Stimulated activated naive CD4-positive, alpha-beta T cell treated with Interleukin-2 at 50 U/mL for 16 hours (primary cell): ENCODE data around the gene SLC16A14.
"Not testable (repeated sequence)": the region's sequence is repeated elsewhere in the genome, so short reads cannot be mapped to it uniquely, and the experiment has no call there.

Experiments used
- DNase-seq: peaks from one replicate; lab custom pipeline; 2025; lab: John Stamatoyannopoulos, UW

Gene SLC16A14, protein sequence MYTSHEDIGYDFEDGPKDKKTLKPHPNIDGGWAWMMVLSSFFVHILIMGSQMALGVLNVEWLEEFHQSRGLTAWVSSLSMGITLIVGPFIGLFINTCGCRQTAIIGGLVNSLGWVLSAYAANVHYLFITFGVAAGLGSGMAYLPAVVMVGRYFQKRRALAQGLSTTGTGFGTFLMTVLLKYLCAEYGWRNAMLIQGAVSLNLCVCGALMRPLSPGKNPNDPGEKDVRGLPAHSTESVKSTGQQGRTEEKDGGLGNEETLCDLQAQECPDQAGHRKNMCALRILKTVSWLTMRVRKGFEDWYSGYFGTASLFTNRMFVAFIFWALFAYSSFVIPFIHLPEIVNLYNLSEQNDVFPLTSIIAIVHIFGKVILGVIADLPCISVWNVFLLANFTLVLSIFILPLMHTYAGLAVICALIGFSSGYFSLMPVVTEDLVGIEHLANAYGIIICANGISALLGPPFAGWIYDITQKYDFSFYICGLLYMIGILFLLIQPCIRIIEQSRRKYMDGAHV

DNA sequence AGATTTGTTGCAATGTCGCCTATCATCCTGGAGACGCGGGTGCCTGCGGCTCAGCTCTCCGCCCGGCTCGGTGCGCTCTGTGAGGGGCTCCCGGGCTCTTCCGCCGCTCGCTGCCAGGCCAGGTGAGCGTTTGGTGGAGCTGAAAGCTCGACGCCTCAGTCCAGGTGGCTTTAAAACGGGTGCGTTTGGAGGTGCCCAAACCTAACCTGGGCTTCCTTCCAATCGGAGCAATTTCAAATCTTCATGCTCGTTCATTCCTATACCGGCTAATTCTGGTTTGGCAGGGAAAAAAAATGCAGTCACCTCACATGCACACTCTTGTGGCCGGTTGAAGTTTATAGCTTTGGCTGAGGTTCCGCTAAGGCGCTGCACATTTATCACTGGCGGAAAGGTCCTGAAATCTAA is at the start of gene SLC16A14:
SLC16A14 (minus strand) TSS at position 274 of the 405 bp plus-strand sequence. CDS start 9,572 bp downstream, outside the sequence.
- DNase-seq: no peak

DNA sequence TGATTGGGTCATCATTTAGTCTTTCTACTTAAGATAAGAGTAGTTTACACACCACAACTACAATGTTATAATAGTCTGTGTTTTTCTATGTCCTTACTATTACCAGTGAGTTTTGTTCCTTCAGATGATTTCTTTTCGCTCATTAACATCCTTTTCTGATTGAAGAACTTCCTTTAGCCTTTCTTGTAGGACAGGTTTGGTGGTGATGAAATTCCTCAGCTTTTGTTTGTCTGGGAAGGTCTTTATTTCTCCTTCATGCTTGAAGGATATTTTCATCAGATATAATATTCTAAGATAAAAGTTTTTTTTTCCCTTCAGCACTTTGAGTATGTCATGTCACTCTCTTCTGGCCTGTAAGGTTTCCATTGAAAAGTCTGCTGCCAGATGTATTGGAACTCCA is 38.0 kb upstream of the SLC16A14 start:
- no peak for DNase-seq

DNA sequence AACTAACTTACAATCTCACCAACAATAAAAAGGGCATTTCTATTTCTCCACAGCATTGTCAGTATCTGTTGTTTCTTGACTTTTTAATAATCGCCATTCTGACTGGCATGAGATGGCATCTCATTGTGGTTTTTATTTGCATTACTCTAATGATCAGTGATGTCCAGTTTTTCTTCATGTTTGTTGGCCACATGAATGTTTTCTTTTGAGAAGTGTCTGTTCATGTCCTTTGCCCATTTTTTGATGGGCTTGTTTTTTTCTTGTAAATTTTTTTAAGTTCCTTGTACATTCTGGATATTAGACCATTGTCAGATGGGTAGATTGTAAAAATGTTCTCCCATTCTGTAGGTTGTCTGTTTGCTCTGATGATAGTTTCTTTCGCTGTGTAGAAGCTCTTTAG is 33.2 kb upstream of the SLC16A14 start:
- not testable (repeated sequence) for DNase-seq

DNA sequence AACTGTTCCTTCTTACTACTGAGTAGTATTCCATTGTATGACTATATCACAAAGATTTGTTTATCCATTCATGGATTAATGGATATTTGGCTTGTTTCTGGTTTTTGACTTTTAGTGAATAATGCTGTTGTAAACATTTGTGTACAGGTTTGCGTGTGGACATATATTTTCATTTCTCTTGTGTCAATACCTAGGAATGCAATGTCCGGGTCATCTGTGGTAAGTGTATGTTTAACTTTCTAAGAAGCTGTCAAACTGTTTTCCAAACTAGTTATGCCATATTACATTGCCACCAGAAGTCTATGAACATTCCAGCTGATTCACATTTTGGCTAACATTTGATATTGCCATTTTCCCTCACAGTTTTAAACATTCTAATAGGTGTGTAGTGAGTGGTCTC is 29.1 kb upstream of the SLC16A14 start:
- DNase-seq: no peak

DNA sequence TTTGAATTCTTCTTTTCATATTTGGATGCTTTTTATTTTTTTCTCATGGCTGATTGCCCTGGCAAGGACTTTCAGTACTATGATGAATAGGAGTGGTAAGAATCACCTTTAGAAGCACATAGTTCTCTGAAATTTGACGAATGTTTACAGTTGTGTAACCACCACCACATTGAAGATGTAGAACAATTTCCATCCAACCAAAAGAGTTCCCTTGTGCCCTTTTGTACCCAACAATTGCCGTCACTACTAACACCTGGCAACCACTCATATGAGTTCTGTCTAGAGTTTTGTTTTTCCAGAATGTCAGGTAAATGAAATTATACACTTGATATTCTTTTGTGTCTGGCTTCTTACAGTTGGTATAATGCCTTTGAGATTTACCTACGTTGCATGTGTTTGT is 28.7 kb upstream of the SLC16A14 start:
- DNase-seq: no peak

DNA sequence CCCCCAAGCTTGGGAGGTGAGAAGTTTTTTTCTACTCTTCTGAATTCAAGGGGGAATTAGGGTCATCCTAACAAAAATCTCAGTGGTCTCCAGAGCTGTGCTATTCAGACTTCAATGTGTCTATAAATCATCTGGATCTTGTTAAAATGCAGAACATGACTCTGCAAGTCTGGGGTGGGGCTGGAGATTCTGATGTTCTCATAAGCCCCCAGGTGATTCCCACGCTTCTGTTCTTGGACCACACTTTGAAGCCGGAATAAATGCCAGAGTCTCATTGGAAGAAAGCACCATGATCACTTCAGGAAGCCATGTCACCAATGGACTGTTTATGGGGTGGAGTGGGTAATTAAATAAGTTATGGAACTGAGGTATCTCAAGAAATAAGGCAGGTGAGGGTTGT is 22.2 kb upstream of the SLC16A14 start:
- no peak for DNase-seq

DNA sequence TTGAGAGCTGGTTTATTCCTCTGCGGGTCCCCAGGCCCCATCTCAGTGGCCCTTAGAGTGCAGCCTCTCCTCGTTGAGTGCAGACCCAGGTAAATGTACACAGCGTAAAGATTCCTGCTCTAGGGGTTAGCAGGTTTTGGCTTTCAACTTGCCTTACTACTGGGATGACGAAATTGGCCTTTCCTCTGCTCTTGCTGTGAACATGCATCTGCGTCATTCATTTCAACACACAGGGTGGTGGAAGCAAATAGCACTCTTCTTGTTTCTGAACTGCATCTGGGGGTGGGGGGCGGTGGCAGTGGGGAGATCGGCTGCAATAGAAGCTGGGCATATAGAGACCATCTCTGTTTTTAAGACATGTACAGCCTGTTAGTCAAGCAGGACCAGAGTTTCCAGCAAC is 16.5 kb upstream of the SLC16A14 start:
- DNase-seq: no peak

DNA sequence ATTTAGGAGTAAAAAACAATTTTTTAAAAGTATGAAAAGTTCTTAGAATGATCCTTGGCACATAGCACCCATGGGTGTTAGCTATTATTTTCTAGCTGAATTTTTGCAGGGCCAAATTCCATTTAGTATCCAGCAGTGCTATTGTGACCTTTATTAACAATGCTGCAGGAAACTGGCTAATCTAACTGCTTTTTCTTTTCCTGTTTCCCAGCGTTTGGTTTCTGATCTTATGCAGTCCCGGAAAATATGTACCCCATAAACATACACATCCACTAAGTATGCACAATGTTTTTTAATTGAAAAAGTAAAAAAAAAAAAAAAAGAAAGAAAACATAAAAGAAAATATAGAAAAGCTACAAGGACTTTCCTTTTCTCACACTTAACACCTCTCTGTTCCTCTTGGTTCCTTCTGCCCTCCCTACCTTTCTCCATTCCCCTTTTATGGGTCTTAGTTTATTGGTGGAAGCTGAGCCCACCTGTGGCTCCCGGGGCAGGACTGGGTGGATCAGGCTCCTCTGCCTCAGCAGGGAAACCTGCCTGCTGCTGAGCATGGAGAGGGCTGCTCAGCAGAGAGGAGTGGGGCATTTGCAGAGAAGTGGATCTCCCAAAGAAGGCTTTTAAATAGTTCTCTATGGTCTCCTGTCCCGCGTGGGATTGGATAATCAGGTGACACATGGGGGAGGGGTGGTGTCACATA is 9.3 kb upstream of the SLC16A14 start:
- no peak for DNase-seq

DNA sequence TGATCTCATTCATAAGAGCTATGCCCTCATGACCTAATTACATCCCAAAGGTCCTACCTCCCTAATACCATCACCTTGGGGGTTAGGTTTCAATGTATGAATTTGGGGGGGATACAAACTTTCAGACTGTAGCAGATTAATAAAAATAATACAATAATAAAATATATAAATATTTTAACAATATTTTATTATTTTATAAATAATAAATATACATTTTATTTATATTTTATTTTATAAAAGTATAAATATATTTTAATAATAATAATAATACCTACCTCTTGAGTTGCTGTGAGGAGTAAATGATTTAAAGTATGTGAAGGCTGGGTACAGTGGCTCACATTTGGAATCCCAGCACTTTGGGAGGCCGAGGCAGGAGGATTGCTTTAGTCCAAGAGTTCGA is 8.1 kb upstream of the SLC16A14 start:
- DNase-seq: no peak

DNA sequence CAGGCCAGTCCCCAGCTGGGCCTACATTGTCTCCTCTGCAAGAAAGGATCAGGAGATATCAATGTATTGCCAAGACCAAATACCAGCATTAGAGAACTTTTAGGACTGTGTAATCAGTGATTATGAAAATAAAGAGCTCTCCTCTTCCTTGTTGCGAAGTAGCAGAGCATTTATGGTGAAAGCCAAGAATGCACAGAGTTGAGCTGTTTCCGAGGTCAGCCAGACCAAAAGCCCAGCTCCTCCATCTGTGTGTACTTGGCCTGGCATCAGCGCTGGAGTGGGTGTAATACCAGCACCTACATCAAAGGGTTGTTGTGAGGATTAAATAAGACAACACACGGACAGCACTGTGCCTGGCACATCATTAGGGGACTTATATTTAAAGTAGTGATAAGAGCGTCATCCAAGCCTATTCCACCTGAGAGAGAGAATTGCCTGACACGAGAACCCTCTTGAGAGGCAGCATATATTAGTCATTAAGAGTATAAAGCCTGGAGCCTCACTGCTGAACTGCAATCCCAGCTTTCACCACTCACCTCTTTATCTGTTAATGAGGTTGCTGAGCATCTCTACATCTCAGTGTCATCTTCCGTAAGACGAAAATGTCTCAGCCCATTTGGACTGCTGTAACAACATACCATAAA is 7.4 kb upstream of the SLC16A14 start:
- DNase-seq: no peak

DNA sequence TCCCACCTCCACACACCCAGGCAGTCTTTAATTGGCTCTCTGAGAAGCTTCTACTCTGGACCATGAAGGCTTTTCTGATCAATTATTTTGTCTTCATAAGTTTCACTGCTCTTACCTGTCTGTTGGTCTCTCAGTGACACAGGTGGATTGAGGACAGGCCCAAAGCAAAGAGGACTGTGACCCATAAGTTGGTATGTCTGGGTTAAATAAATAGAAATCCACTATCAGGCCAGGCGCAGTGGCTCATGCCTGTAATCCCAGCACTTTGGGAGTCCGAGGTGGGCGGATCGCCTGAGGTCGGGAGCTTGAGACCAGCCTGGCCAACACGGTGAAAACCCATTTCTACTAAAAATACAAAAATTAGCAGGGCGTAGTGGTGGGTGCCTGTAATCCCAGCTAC is 2.7 kb upstream of the SLC16A14 start:
- DNase-seq: no peak

DNA sequence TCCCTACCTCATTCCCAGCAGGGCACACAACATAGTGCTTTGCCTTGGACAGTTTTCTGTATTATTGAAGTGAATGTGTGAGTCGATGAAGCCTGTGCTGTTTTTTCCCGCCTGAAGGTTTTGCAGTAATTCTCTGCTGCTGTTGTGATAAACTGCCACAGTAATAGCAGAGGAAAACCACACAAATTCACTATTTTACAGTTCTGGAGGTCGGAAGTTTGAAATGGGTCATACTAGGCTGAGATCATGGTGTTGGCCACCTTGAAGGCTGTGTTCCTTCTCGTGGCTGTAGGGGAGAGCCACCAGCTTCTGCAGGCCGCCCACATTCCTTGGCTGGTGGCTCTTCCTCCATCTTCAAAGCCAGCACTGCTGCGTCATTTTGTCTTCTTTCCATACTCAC is 678 bp upstream of the SLC16A14 start:
- DNase-seq: no peak

DNA sequence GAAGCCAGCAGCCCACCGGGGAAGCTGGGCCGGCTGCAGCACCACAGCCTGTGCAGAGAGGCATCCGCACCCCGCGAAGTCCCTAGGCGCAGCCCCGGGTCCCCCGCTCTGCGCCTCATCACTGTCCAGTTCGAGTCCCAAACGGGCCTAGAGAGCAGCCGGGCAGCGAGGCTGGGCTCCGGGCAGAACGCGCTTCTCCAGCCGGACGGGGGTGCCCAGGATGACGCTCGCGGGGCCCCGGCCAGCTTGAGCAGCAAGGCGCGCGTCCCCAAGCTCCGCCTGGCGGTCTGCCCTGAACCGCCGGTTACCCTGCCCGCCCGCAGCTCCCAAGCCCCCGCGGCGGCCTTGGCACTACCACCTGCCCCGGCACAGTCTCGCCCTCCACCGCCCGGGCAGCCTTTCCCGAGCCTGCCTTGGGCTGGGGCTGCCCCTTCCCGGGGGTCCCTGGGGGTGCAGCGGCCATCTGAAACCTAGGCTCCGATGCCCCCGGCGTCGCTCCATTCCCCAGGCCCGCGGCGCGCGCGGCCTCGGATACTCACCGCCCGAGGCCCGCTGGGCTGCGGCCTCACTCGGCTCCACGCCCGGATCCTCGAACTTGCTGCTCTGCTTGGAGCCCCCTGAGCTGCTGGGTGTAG is 591 bp downstream of the SLC16A14 start:
- DNase-seq: peak; percentile 32

DNA sequence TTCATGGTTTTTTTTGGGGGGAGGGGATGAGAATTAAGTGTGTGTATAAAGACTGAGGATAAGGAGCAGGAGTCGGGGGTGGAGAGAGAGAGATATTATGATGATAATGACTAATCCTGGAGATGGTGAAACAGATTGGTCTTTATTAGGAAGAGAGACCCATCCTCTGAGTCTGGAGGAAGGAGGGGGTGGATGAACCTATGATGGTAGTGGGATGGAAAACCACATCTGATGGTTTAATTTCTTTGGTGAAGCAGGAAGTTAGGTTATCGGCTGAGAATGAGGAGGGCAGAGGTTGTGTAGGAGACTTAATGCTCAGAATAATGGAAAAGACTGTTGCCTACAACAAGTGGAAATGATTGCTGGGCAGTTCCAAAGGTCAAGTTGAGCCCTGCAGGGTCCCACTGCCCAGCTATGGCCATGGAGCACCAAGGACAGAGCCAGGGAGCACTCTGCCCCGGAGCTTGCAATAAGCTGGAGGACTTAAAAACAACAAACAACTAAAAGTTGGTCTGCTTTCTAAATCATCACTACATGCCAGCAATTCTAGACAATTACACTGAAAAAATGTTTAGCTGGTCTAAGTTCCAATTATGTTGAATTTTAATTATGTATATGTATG is 7.9 kb downstream of the SLC16A14 start:
- DNase-seq: no peak

DNA sequence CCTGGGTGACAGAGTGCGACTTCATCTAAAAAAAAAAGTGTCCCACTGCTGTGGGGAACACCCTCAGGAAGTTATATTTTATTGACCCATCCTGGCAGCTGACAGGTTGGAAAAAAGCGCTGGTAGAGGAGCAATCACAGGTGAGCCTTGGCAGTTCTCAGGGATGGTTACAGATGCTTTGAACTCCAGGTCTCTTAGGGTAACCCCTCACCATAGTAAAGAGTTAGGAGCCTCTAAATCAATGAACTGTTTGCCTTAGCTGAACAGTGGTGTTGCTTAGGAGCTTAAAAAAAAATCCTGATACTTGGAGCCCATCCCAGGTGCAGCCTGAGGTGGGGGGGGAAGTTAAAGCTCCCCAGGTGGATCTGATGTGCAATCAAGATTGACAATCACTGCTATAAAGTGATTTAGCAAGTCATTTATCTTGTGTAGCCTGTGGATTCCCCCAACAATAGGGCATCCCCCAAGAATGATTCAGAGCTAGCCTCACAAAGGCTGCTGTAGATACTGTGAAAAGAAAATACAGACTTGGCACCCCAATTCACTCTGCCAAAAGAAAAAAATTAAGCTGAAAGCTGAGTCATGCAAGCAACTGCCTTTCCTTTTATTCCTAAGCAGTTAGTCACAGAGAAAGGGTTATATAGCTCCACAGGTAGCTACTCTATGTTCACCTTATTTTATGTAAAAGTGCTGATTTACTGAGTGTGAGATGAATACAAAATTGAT is 14.8 kb downstream of the SLC16A14 start:
- no peak for DNase-seq

DNA sequence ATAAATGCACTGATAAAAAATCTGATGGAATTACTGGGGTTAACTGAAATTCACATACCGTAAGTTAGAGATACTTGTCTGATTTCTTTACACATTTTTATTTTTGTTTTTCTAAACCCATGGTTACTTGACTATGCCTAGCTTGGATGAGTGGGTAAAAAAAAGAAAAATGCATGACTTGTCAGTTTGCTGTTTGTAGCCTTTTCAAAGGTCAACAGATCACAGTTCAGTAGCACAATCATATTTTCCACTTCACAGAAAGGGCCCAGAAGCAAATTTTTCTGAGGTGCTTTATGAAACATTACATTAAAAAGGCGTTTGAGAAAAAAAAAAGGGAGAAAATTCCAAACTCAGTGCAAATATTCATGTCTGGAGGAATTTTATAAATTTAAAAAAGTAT is 16.4 kb downstream of the SLC16A14 start:
- DNase-seq: no peak

DNA sequence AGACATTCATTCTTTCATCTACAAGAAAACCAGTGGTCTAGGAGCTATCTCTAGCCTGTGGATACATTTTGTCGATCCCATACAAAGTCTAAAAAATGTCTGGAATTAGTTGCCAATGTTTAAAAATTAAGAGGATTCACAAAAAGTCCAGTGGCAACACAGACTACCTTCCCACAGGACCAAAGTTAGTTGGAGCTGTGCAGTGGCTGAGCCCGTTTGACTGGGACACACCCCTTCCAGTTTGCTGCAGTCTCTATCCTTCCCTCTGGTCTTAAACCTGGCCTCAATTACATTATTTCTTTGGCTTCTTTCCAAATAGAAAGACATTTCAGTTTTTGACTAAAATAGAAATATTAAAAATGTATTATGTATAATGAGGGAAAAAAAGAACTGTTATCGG is 18.6 kb downstream of the SLC16A14 start:
- DNase-seq: no peak

DNA sequence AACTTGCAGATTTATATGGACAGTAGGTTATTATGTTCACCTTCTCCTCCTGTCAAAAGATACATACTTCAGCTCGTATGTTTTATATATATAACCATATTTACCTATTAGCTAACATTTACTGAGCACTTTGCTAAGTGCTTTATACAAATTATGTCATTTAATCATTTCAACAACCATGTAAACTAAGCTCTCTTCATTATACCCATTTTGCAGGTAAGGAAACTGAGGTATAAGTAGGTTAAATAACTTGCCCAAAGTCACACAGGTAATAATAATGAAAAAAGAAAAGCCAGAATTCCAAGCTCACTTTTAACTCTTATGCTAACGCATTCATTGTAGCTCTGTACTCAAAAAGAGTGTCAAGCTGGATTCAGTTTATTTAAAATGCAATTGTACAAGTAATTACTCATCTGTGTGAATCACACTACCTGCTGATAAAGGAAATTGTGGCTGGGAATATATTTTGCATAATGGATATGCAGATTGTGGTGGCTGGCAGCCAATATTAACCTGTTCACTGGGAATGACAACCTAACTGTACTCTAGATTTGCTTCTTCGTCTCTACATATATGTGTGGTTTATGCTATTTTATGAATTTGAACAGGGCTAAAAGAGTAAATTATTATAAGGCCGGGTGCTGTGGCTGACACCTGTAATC is 20.6 kb downstream of the SLC16A14 start:
- no peak for DNase-seq

DNA sequence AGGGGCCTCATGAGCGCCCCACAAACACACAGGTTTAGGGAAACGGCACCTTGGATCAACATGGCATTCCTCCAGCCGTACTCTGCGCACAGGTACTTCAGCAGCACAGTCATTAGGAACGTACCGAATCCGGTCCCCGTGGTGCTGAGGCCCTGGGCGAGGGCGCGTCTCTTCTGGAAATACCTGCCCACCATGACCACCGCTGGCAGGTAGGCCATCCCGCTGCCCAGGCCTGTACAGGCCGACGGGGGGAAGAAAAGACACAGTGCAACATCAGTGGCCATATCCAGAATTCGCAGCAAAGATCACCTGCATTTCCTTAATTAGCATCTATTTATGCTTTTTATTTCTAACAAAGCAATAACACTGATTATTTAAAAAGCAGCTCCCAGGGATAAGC is 22.2 kb downstream of the SLC16A14 start:
- DNase-seq: no peak

DNA sequence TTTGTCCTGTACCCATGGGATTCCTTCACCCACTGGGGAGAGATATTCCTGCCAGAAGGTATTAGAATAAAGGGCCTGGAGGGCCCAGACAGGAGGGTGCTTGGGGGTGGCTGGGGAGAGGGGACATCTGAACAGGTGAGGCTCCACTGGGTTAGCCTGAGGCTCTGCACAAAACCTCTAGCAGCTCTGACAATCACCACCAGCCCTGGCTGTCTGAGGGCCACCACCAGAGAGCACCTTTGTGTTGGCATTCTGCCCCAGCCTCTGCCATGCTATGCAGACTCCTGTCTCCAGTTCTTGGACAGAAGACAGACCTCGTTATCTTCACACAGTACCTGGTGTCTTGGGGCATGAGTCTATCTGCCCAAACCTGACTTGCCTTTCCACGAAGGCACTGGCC is 25.3 kb downstream of the SLC16A14 start:
- no peak for DNase-seq

DNA sequence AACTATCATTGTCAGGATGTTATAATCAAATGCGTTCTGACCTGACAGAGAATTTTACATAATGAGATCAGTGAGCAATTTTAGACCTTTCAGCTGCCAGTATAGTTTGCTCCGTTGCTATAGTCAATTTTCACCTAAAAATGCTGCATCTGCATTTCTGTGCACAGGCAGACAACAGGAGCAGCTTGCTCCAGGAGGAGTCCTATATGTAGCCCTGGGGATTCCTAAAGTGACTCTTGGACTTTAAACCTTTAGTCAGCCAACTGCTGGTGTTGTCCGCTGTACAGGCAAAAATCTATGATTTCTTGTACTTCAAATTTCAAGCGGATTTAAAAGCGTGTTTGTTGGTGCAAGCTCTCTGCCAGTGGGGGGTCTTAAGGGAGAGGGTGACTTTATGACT is 25.7 kb downstream of the SLC16A14 start:
- no peak for DNase-seq
